Fibroblast of pulmonary artery (primary cell): ENCODE measurements around the gene DENND1A.

ENCODE experiments used
- DNase-seq: peaks from one replicate; pipeline ENCODE4 v3.0.0-alpha.2; 2010; ENCODE audit warnings: low read depth
- H3K4me3 ChIP-seq: replicated peaks from 2 replicates; pipeline ENCODE4 v1.5.1; 2011; ENCODE audit warnings: low read depth, mild to moderate bottlenecking, control low read depth, low read length, moderate library complexity
- TF ChIP-seq, protein P1 (sequence below): IDR thresholded peaks from 2 replicates; pipeline ENCODE4 v1.5.1; 2011; ENCODE audit warnings: mild to moderate bottlenecking, control low read depth, low read length, inconsistent platforms; ENCODE audit errors: missing control alignments

DENND1A gene

DNA sequence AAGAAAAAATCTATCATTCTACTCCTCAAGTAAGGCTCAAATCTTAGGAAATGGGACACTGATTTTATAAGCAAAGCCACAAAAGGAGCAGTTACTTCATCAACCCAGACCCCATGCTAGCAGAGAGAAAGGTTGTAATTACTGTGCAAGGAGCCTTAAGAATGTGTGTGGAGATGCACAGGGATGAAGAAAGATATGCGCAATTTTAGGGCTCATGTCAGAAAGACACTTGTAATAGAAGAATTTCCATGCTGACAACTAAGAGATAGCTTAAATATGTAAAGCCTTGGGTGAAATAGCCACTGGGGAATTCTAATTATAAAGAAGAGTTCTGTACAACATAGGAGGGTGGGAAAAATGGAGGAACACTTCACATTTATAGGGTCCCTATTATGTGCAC is 432.1 kb downstream of the DENND1A start:
- TF ChIP-seq, protein P1, sequence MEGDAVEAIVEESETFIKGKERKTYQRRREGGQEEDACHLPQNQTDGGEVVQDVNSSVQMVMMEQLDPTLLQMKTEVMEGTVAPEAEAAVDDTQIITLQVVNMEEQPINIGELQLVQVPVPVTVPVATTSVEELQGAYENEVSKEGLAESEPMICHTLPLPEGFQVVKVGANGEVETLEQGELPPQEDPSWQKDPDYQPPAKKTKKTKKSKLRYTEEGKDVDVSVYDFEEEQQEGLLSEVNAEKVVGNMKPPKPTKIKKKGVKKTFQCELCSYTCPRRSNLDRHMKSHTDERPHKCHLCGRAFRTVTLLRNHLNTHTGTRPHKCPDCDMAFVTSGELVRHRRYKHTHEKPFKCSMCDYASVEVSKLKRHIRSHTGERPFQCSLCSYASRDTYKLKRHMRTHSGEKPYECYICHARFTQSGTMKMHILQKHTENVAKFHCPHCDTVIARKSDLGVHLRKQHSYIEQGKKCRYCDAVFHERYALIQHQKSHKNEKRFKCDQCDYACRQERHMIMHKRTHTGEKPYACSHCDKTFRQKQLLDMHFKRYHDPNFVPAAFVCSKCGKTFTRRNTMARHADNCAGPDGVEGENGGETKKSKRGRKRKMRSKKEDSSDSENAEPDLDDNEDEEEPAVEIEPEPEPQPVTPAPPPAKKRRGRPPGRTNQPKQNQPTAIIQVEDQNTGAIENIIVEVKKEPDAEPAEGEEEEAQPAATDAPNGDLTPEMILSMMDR: no peak
- no peak overlapping the region for H3K4me3 ChIP-seq
- no peak for DNase-seq

DNA sequence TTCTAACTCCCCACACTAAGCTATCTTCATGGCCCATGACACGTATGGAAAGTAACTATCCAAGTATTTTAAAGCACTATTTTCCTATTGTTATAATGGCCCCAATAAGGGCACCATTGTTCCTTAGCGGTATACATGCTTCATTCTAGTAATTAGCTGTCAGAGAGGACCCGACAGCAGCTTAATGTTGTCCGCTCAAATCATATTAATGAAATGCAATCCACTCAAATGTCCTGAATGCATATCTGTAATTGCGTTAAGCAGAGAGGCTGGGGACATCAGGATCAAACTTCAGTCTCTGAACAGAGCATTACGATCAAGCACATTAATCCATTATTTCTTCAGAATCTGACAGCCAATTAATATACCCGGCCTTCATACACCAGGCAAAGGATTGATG is 434.2 kb downstream of the DENND1A start:
- DNase-seq: no peak
- TF ChIP-seq, protein P1: no peak
- no peak overlapping the region for H3K4me3 ChIP-seq

DNA sequence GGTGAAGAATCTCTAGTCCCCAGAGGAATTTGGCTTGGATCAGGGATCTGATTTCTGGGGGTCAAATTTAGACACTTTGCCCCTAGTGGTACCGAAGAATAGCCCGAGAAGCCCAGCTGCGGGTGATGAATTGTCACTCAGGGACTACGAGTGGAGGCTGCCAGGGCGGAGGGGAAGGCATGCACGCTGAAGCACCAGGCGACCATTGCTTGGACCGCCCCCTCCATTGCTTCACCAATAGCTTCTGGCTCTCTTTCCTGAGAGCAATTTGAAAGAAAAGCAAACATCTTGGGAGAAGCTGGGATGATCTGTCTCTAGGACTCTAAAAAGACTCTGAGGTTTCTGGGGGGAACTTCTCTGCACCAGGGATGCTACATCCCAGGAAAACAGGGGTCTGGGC is 436.3 kb downstream of the DENND1A start:
- TF ChIP-seq, protein P1: no peak
- DNase-seq: no peak
- H3K4me3 ChIP-seq: no peak overlapping the region

DNA sequence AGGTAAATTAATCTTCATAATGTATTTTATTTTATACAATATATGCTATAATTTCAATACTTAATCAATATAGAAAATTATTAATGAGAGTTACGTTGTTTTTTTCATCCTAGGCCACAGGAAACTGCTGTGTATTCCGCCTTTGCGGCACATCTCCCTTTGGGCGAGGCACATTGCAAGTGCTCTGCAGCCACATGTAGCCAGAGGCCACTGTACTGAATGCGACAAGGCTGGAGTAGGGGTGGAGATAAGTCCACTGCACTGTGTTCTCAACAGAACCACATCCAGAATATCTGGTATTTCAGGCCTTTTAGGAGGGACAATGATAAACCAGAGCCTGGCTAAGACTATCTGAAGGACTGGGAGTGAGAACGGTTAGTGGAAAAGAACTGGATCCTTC is 439.2 kb downstream of the DENND1A start:
- no peak for DNase-seq

DNA sequence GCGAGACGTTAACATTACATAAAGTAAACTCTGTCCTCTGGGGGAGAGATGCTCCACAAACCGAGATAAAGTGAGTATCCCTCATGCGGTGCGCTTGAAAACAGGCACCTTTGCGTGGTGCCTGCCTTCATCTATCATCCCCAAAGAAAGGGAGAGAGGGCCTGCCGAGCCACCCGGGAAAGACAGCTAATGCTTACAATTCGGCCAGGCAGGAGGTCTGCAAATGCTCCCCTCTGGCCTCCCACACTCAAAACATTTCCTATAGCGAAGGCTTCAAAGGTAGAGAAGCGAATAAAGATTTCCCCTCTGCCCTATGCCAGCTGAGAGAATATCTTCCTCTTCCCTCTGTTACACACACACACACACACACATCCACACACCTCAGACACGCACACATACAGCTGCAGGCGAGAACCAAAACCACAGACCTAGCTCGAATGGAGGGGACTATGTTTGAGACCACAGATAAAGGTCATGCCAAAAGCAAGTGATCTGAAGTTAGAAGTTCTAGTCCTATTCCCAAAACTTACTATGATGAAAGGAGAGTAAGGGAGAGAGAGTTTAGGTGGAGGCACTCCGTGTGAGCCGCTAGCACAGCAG is 441.1 kb downstream of the DENND1A start:
- H3K4me3 ChIP-seq: no peak overlapping the region
- TF ChIP-seq, protein P1: no peak
- no peak for DNase-seq

More for the DNA sequence above, 439.2 kb downstream of the DENND1A start:
- TF ChIP-seq, protein P1: no peak
- no peak overlapping the region for H3K4me3 ChIP-seq

DNA sequence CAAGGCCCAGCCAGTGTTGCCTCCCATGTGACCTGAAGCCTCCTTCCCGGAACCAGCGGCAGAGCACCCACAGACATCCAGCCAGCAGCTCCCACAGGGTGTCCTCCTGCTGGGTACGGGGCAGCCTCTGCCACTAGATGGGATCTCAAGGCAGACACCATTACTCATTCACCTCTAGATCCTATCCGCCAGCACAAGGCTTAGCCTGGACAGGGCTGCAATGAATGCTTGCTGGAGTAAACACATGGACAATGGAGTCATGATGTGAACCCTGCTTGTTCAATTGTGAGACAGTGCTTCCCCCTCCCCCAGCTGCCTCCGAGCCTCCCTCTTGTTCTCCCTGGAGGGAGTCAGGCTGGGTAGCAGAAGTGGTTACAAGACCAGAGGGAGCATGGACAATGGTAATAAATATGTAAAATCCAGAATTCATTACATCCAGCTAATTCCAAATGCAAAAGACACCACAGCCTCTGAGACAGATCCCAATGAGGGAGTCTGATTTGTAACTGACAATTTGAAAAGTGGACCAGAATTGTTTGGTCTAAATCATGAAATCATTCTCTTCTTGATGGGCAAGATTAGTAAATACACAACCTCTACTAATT is 441.9 kb downstream of the DENND1A start:
- no peak for DNase-seq
- TF ChIP-seq, protein P1: no peak
- H3K4me3 ChIP-seq: no peak overlapping the region

DNA sequence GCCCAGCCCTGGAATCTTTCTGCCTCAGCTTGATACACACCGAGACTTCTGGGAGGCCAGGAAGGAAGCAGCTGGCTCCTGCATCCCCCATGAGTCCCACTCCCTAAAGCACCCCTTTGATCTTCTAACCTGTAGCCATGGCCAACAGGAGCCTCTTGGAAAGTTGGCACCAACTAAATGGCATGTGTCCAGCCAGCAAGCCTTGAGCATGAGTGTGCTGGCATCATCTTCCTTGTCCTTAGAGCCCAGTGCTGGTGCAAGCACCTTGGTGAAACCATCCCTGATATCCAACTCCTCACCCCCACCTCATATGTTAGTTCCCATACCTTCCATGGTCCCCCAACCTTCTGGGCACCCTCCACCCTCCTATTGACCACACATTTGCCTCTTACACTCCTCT is 443.5 kb downstream of the DENND1A start:
- TF ChIP-seq, protein P1: no peak
- DNase-seq: no peak
- H3K4me3 ChIP-seq: no peak overlapping the region
